ENCODE measurements around the gene IL11RA. TPM values are rescaled to one million over a fixed set of nuclear protein-coding genes. Genes with fewer than 3 reads are reported as not detected.

The IL11RA gene
- total RNA-seq, 1 donor from 2014 or later, result 15.4 TPM

- H3K4me3 Mint-ChIP-seq, result no peak overlapping the region
- no peak for DNase-seq (ENCODE audit: low read depth, low spot score)
Measured at GRCh38 chr9:34675869-34676268, 23.9 kb downstream of the IL11RA start.

GRCh38 chr9:34684145-34684544 is 32.2 kb downstream of the IL11RA start:
- no peak overlapping the region for H3K4me3 Mint-ChIP-seq
- no peaks in the 10 kb centered on the region for H3K9me3 Mint-ChIP-seq
- peaks cover 8% of the 10 kb centered on the region for H3K36me3 Mint-ChIP-seq (ENCODE audit: low read depth)
- H3K4me1 Mint-ChIP-seq, result peaks cover 4% of the 10 kb centered on the region
- H3K27me3 Mint-ChIP-seq (ENCODE audit: low read depth), result no peaks in the 10 kb centered on the region
- DNase-seq (ENCODE audit: low read depth, low spot score), result no peak
- no peak for TF ChIP-seq CTCF (conservative IDR thresholded peaks at IDR 0.05)
- H3K27ac Mint-ChIP-seq (ENCODE audit: unreplicated experiment), result no peak overlapping the region

More at GRCh38 chr9:34675869-34676268, 23.9 kb downstream of the IL11RA start:
- no peak for TF ChIP-seq CTCF (conservative IDR thresholded peaks at IDR 0.05)
- Mint-ChIP-seq H3K4me1 (peaks cover 9% of the 10 kb centered on the region), H3K36me3 (ENCODE audit: low read depth) (peaks cover 2% of the 10 kb centered on the region), H3K27me3 (ENCODE audit: low read depth) (no peaks in the 10 kb centered on the region), H3K27ac (ENCODE audit: unreplicated experiment) (no peak overlapping the region), H3K9me3 (no peaks in the 10 kb centered on the region)

DNA sequence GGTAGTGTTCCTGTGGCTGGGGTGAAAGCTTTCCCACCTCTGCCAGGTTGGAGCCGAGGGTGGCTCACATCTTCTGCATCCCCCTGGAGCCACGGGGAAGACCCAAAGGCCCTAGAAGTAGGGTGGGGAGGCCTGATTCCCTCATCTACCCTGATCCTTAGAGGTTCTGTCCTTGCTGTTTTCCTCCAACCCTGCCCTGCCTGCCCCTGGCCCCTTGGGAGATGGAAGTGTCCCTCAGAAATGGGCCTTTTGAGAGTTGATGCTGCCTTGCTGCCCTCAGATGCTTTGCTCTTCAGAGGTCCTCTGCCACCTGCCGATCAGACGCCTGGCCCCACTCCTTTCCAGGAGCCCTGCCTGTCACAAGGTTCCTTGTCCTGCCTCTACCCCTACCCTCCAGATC is 32.8 kb downstream of the IL11RA start:
- no peak for DNase-seq (ENCODE audit: low read depth, low spot score)
- Mint-ChIP-seq H3K4me3 (no peak overlapping the region), H3K4me1 (peaks cover 4% of the 10 kb centered on the region), H3K27ac (ENCODE audit: unreplicated experiment) (no peak overlapping the region), H3K27me3 (ENCODE audit: low read depth) (no peaks in the 10 kb centered on the region), H3K36me3 (ENCODE audit: low read depth) (peaks cover 8% of the 10 kb centered on the region), H3K9me3 (no peaks in the 10 kb centered on the region)
- TF ChIP-seq CTCF (conservative IDR thresholded peaks at IDR 0.05), result no peak

- Mint-ChIP-seq H3K36me3 (ENCODE audit: low read depth) (peaks cover 8% of the 10 kb centered on the region), H3K4me1 (peaks cover 4% of the 10 kb centered on the region), H3K27ac (ENCODE audit: unreplicated experiment) (no peak overlapping the region), H3K4me3 (no peak overlapping the region), H3K27me3 (ENCODE audit: low read depth) (no peaks in the 10 kb centered on the region), H3K9me3 (no peaks in the 10 kb centered on the region)
- no peak for DNase-seq (ENCODE audit: low read depth, low spot score)
- TF ChIP-seq CTCF (conservative IDR thresholded peaks at IDR 0.05), result no peak
Measured at GRCh38 chr9:34685591-34685990, 33.6 kb downstream of the IL11RA start.

- no peak overlapping the region for H3K4me3 Mint-ChIP-seq
- no peak for DNase-seq (ENCODE audit: low read depth, low spot score)
- no peaks in the 10 kb centered on the region for H3K9me3 Mint-ChIP-seq
- peak overlapping the region; percentile 47 for H3K27ac Mint-ChIP-seq (ENCODE audit: unreplicated experiment)
- peaks cover 3% of the 10 kb centered on the region for H3K36me3 Mint-ChIP-seq (ENCODE audit: low read depth)
- no peaks in the 10 kb centered on the region for H3K27me3 Mint-ChIP-seq (ENCODE audit: low read depth)
- no peak for TF ChIP-seq CTCF (conservative IDR thresholded peaks at IDR 0.05)
- H3K4me1 Mint-ChIP-seq, result peaks cover 4% of the 10 kb centered on the region
Measured at GRCh38 chr9:34686231-34686630, 34.2 kb downstream of the IL11RA start.

DNA sequence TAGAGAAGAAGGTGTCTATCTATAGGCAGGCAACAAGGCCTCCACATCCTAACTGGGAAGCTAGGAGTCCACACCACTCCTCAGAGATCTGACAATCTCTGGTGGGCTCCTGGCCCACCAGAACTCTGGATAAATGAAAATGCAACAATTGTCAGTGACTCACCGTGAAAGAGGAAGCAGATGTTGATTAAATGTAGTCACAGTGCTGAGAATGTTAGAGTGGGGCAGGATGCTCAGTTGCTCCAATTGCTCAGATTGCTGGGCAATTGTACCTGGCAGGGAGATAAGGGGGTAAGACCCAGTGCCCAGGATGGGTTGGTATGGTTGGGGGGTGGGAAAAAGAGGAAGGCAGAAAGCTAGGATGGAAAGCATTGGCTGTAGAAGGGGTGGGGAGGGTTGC is 34.7 kb downstream of the IL11RA start:
- Mint-ChIP-seq H3K36me3 (ENCODE audit: low read depth) (peaks cover 3% of the 10 kb centered on the region), H3K27me3 (ENCODE audit: low read depth) (no peaks in the 10 kb centered on the region), H3K4me3 (no peak overlapping the region), H3K9me3 (no peaks in the 10 kb centered on the region), H3K27ac (ENCODE audit: unreplicated experiment) (no peak overlapping the region), H3K4me1 (peaks cover 4% of the 10 kb centered on the region)
- no peak for TF ChIP-seq CTCF (conservative IDR thresholded peaks at IDR 0.05)
- no peak for DNase-seq (ENCODE audit: low read depth, low spot score)
